ENCODE measurements around the gene MYO16.

The MYO16 gene

GRCh38 chr13:108960006-108960405 lies 330.6 kb downstream of the MYO16 start:
- no peak for DNase-seq (ENCODE audit: low read depth)
- no peak overlapping the region for H3K4me3 ChIP-seq (ENCODE audit: low read depth, low read length)
- TF ChIP-seq CTCF (conservative IDR thresholded peaks at IDR 0.05; ENCODE audit: low read depth, low read length) = no peak

GRCh38 chr13:108961542-108962125 lies 332.2 kb downstream of the MYO16 start:
- peak; percentile 80 for TF ChIP-seq CTCF (conservative IDR thresholded peaks at IDR 0.05; ENCODE audit: low read depth, low read length)
- DNase-seq (ENCODE audit: low read depth) = peak; percentile 79
- no peak overlapping the region for H3K4me3 ChIP-seq (ENCODE audit: low read depth, low read length)

- DNase-seq (ENCODE audit: low read depth) = no peak
- no peak overlapping the region for H3K4me3 ChIP-seq (ENCODE audit: low read depth, low read length)
- no peak for TF ChIP-seq CTCF (conservative IDR thresholded peaks at IDR 0.05; ENCODE audit: low read depth, low read length)
Measured at GRCh38 chr13:108962654-108963053, 333.2 kb downstream of the MYO16 start.

GRCh38 chr13:108963276-108963810 lies 333.9 kb downstream of the MYO16 start:
- DNase-seq (ENCODE audit: low read depth) = no peak
- H3K4me3 ChIP-seq (ENCODE audit: low read depth, low read length) = no peak overlapping the region
- TF ChIP-seq CTCF (conservative IDR thresholded peaks at IDR 0.05; ENCODE audit: low read depth, low read length) = no peak

GRCh38 chr13:108963846-108964600 lies 334.6 kb downstream of the MYO16 start:
- no peak overlapping the region for H3K4me3 ChIP-seq (ENCODE audit: low read depth, low read length)
- peak; percentile 79 for DNase-seq (ENCODE audit: low read depth)
- TF ChIP-seq CTCF (conservative IDR thresholded peaks at IDR 0.05; ENCODE audit: low read depth, low read length) = no peak

- no peak for TF ChIP-seq CTCF (conservative IDR thresholded peaks at IDR 0.05; ENCODE audit: low read depth, low read length)
- no peak overlapping the region for H3K4me3 ChIP-seq (ENCODE audit: low read depth, low read length)
- peak; percentile 44 for DNase-seq (ENCODE audit: low read depth)
Measured at GRCh38 chr13:108964606-108965005, 335.2 kb downstream of the MYO16 start.
